ENCODE results near the gene PLA2G7.
"Not testable (repeated sequence)": the region's sequence is repeated elsewhere in the genome, so short reads cannot be mapped to it uniquely, and the experiment has no call there.

Gene PLA2G7

GRCh38 chr6:46748940-46749503 lies 13.8 kb upstream of the PLA2G7 start:
- DNase-seq (ENCODE audit: low spot score) = no peak

GRCh38 chr6:46746696-46747095 lies 11.5 kb upstream of the PLA2G7 start, which contains the start of gene ANKRD66:
Gene ANKRD66, plus strand, starts transcription at chr6:46746933. Its CDS starts 5,016 bp downstream, at chr6:46751949.
- DNase-seq (ENCODE audit: low spot score) = no peak

GRCh38 chr6:46745973-46746372 lies 10.8 kb upstream of the PLA2G7 start:
- DNase-seq (ENCODE audit: low spot score) = no peak

- not testable (repeated sequence) for DNase-seq (ENCODE audit: low spot score)
Measured at GRCh38 chr6:46744159-46744725, 9.1 kb upstream of the PLA2G7 start.

GRCh38 chr6:46743425-46744158 lies 8.4 kb upstream of the PLA2G7 start:
- DNase-seq (ENCODE audit: low spot score) = no peak

GRCh38 chr6:46741910-46742309 lies 6.7 kb upstream of the PLA2G7 start:
- no peak for DNase-seq (ENCODE audit: low spot score)

- no peak for DNase-seq (ENCODE audit: low spot score)
Measured at GRCh38 chr6:46741482-46741881, 6.3 kb upstream of the PLA2G7 start.

- no peak for DNase-seq (ENCODE audit: low spot score)
Measured at GRCh38 chr6:46736906-46737305, 1.7 kb upstream of the PLA2G7 start.

GRCh38 chr6:46735720-46736031 lies 501 bp upstream of the PLA2G7 start:
- no peak for DNase-seq (ENCODE audit: low spot score)

- no peak for DNase-seq (ENCODE audit: low spot score)
Measured at GRCh38 chr6:46733341-46733801, 1.8 kb downstream of the PLA2G7 start.

GRCh38 chr6:46730921-46731461 lies 4.2 kb downstream of the PLA2G7 start:
- DNase-seq (ENCODE audit: low spot score) = no peak

- no peak for DNase-seq (ENCODE audit: low spot score)
Measured at GRCh38 chr6:46729787-46730326, 5.3 kb downstream of the PLA2G7 start.

- no peak for DNase-seq (ENCODE audit: low spot score)
Measured at GRCh38 chr6:46720401-46720800, 14.8 kb downstream of the PLA2G7 start.

GRCh38 chr6:46719099-46719498 lies 16.1 kb downstream of the PLA2G7 start:
- no peak for DNase-seq (ENCODE audit: low spot score)

GRCh38 chr6:46715141-46715540 lies 20.0 kb downstream of the PLA2G7 start:
- no peak for DNase-seq (ENCODE audit: low spot score)

GRCh38 chr6:46711491-46711890 lies 23.7 kb downstream of the PLA2G7 start:
- DNase-seq (ENCODE audit: low spot score) = no peak

- no peak for DNase-seq (ENCODE audit: low spot score)
Measured at GRCh38 chr6:46706464-46706863, 28.7 kb downstream of the PLA2G7 start.

- DNase-seq (ENCODE audit: low spot score) = no peak
Measured at GRCh38 chr6:46704562-46704961, 30.6 kb downstream of the PLA2G7 start.

- no peak for DNase-seq (ENCODE audit: low spot score)
Measured at GRCh38 chr6:46699970-46700369, 35.2 kb downstream of the PLA2G7 start.

- no peak for DNase-seq (ENCODE audit: low spot score)
Measured at GRCh38 chr6:46690911-46691451, 44.2 kb downstream of the PLA2G7 start.

- DNase-seq (ENCODE audit: low spot score) = no peak
Measured at GRCh38 chr6:46690141-46690755, 44.9 kb downstream of the PLA2G7 start.

GRCh38 chr6:46689657-46690056 lies 45.5 kb downstream of the PLA2G7 start:
- no peak for DNase-seq (ENCODE audit: low spot score)

Data from HuH-7.5 (cell line).